Fibroblast of the aortic adventitia (primary cell): ENCODE results near the gene ABAT. TPM values are rescaled to one million over a fixed set of nuclear protein-coding genes. Genes with fewer than 3 reads are reported as not detected.

Experiments
- DNase-seq: peaks from one replicate; pipeline ENCODE4 v3.0.0-alpha.2; 2010; ENCODE audit warnings: low read depth
- H3K4me3 ChIP-seq: 2 replicates; pipeline ENCODE4 v1.5.1; 2011; ENCODE audit warnings: low read depth, mild to moderate bottlenecking, control low read depth, low read length, moderate library complexity
- CTCF ChIP-seq: IDR thresholded peaks from 2 replicates; pipeline ENCODE4 v1.5.1; 2011; ENCODE audit warnings: mild to moderate bottlenecking, low read length, control low read depth, inconsistent platforms; ENCODE audit not compliant: insufficient read depth
- total RNA-seq: library from RNA; depleted of rRNA; stranded (reverse); fragments of >200 nt; gene quantifications from 2 replicates; pipeline ENCODE4 v1.2.3, GENCODE V29; 2012; ENCODE audit warnings: low replicate concordance

The ABAT gene
- total RNA-seq, 1 donor, result 1.4 TPM

- no peak overlapping the region for H3K4me3 ChIP-seq
- DNase-seq, result no peak
- no peak for TF ChIP-seq CTCF
Observed at GRCh38 chr16:8714807-8715206, 40.4 kb downstream of the ABAT start.

GRCh38 chr16:8716052-8716451 is 41.6 kb downstream of the ABAT start:
- TF ChIP-seq CTCF, result no peak
- no peak overlapping the region for H3K4me3 ChIP-seq
- DNase-seq, result no peak

- no peak for TF ChIP-seq CTCF
- no peak overlapping the region for H3K4me3 ChIP-seq
- no peak for DNase-seq
Observed at GRCh38 chr16:8716592-8716991, 42.2 kb downstream of the ABAT start.

GRCh38 chr16:8717469-8717868 is 43.1 kb downstream of the ABAT start:
- H3K4me3 ChIP-seq, result no peak overlapping the region
- DNase-seq, result no peak
- TF ChIP-seq CTCF, result no peak

GRCh38 chr16:8717892-8718415 is 43.5 kb downstream of the ABAT start:
- H3K4me3 ChIP-seq, result no peak overlapping the region
- DNase-seq, result no peak
- TF ChIP-seq CTCF, result no peak

GRCh38 chr16:8718851-8719680 is 44.6 kb downstream of the ABAT start:
- no peak for DNase-seq
- H3K4me3 ChIP-seq, result no peak overlapping the region
- no peak for TF ChIP-seq CTCF
